GM12878 (cell line): ENCODE measurements around the gene SPATA18. TPM values are rescaled to one million over a fixed set of nuclear protein-coding genes. Genes with fewer than 3 reads are reported as not detected.

Experiments
- ATAC-seq: fragments of 200-7000 bp; cut with Tn5 transposase; 3 replicates; pipeline ENCODE4 v1.9.1; 2020; ENCODE audit warnings: mild to moderate bottlenecking, moderate library complexity
- BruUV-seq: library from RNA; stranded (reverse); fragments of 400-500 nt; replicated peaks from 2 replicates; lab custom pipeline; 2021; lab: Mats Ljungman, UMichigan
- CTCF ChIA-PET: fragments of 300-600 bp; sonication (Branson Sonifier 250); formaldehyde crosslinking; extraction: SDS; loops from one replicate; lab custom pipeline; 2021; ENCODE audit warnings: inconsistent platforms; lab: Yijun Ruan, JAX
- POLR2A ChIA-PET: fragments of 350-600 bp; formaldehyde crosslinking; extraction: SDS; loops from one replicate; lab custom pipeline; 2021; ENCODE audit warnings: inconsistent platforms; lab: Charles Lee
- RAD21 ChIA-PET: fragments of 300-600 bp; sonication (Branson Sonifier 250); formaldehyde crosslinking; loops from one replicate; lab custom pipeline; 2023; ENCODE audit warnings: antibody characterized with exemption; ENCODE audit not compliant: unreplicated experiment; lab: Charles Lee
- SMC1A ChIA-PET: fragments of 300-600 bp; sonication (Branson Sonifier 250); formaldehyde crosslinking; loops from one replicate; lab custom pipeline; 2023; ENCODE audit not compliant: unreplicated experiment, uncharacterized antibody; lab: Charles Lee
- DNase-seq: peaks from one replicate; pipeline ENCODE4 v3.0.0-alpha.2; 2011; ENCODE audit warnings: low read depth, low spot score
- FAIRE-seq: peaks from 3 replicates; lab custom pipeline; 2011; peaks lifted over from hg19 to GRCh38; lab: Jason Lieb, UNC
- H2AFZ ChIP-seq: 2 replicates; pipeline ENCODE4 v1.6.0; 2011; ENCODE audit warnings: low read depth, low read length, control low read depth; ENCODE audit not compliant: control insufficient read depth
- H3K27ac ChIP-seq: 2 replicates; pipeline ENCODE4 v1.5.1; 2011; ENCODE audit warnings: control low read depth; ENCODE audit not compliant: control insufficient read depth, insufficient read depth
- H3K27me3 ChIP-seq, 2 experiments: replicated peaks in 1 of 2; 2 replicates each; pipeline versions ENCODE4 v1.6.0 to v1.6.1; 2011; ENCODE audit warnings: low read length in 1 of 2; ENCODE audit not compliant: control insufficient read depth in 2 of 2, insufficient read depth in 2 of 2
- H3K36me3 ChIP-seq, 2 experiments: 2 replicates each; pipeline ENCODE4 v1.5.1; 2011; ENCODE audit warnings: low read length in 1 of 2; ENCODE audit not compliant: control insufficient read depth in 2 of 2, insufficient read depth in 2 of 2
- H3K4me1 ChIP-seq: 2 replicates; pipeline ENCODE4 v1.6.1; 2011; ENCODE audit warnings: mild to moderate bottlenecking, low read length, moderate library complexity, mixed read lengths; ENCODE audit not compliant: control insufficient read depth, insufficient read depth
- H3K4me2 ChIP-seq: 2 replicates; pipeline ENCODE4 v1.6.0; 2011; ENCODE audit warnings: control low read depth; ENCODE audit not compliant: control insufficient read depth, insufficient read depth
- H3K4me3 ChIP-seq: fragments of 200-600 bp; sonication (generic); 2 replicates; pipeline ENCODE4 v1.5.1; 2016
- H3K79me2 ChIP-seq: 2 replicates; pipeline ENCODE4 v1.6.0; 2011; ENCODE audit warnings: low read length; ENCODE audit not compliant: control insufficient read depth, insufficient read depth
- H3K9ac ChIP-seq: 2 replicates; pipeline ENCODE4 v1.8.0; 2011; ENCODE audit warnings: low read length, control low read depth, mixed read lengths; ENCODE audit not compliant: control insufficient read depth, insufficient read depth
- H3K9me3 ChIP-seq: replicated peaks from 3 replicates; pipeline ENCODE4 v1.5.1; 2011; ENCODE audit warnings: mild to moderate bottlenecking, low read length; ENCODE audit not compliant: control insufficient read depth, insufficient read depth
- H4K20me1 ChIP-seq: 2 replicates; pipeline ENCODE4 v1.6.0; 2011; ENCODE audit not compliant: control insufficient read depth, insufficient read depth
- BACH1 ChIP-seq: fragments of 450-650 bp; IDR thresholded peaks from 2 replicates; pipeline ENCODE4 v1.6.1; 2017; ENCODE audit warnings: mild to moderate bottlenecking, borderline replicate concordance
- CBX3 ChIP-seq: fragments of 200-600 bp; sonication (generic); IDR thresholded peaks from 2 replicates; pipeline ENCODE4 v1.6.1; 2016; ENCODE audit warnings: low read depth, borderline replicate concordance
- CHD1 ChIP-seq: IDR thresholded peaks from 2 replicates; pipeline ENCODE4 v1.6.1; 2012; ENCODE audit warnings: low read depth, low read length, improper control_type of control experiment
- CHD2 ChIP-seq: IDR thresholded peaks from 2 replicates; pipeline ENCODE4 v1.6.1; 2011; ENCODE audit warnings: low read depth, low read length, improper control_type of control experiment, borderline replicate concordance
- FOXK2 ChIP-seq: fragments of 450-650 bp; IDR thresholded peaks from 2 replicates; pipeline ENCODE4 v1.6.1; 2017; ENCODE audit warnings: mild to moderate bottlenecking, moderate library complexity
- HSF1 ChIP-seq: fragments of 150-350 bp; IDR thresholded peaks from 2 replicates; pipeline ENCODE4 v1.6.1; 2014; ENCODE audit warnings: mild to moderate bottlenecking, low read depth, low read length
- MTA3 ChIP-seq: IDR thresholded peaks from 2 replicates; pipeline ENCODE4 v1.6.1; 2012; ENCODE audit warnings: low read length, inconsistent platforms, borderline replicate concordance
- PML ChIP-seq: IDR thresholded peaks from 2 replicates; pipeline ENCODE4 v1.6.1; 2012; ENCODE audit warnings: low read length, inconsistent platforms
- POLR2AphosphoS2 ChIP-seq: IDR thresholded peaks from 2 replicates; pipeline ENCODE4 v1.6.1; 2011; ENCODE audit warnings: low read depth, mild to moderate bottlenecking, low read length, improper control_type of control experiment, moderate library complexity
- SMARCA5 ChIP-seq: fragments of 450-650 bp; IDR thresholded peaks from 2 replicates; pipeline ENCODE4 v1.6.1; 2017; ENCODE audit warnings: mild to moderate bottlenecking
- ZBTB4 ChIP-seq: fragments of 450-650 bp; formaldehyde crosslinking; IDR thresholded peaks from 2 replicates; pipeline ENCODE4 v1.4.0; 2022; ENCODE audit warnings: mild to moderate bottlenecking, moderate library complexity
- ZNF24 ChIP-seq: fragments of 450-650 bp; IDR thresholded peaks from 2 replicates; pipeline ENCODE4 v1.6.1; 2017; ENCODE audit warnings: antibody characterized with exemption, mild to moderate bottlenecking
- ZNF622 ChIP-seq: fragments of 450-650 bp; IDR thresholded peaks from 2 replicates; pipeline ENCODE4 v1.6.1; 2017; ENCODE audit warnings: mild to moderate bottlenecking, inconsistent platforms
- WGBS: methylation state at CpG from one replicate; pipeline ENCODE4 v1.1.6; 2016; ENCODE audit warnings: low lambda C conversion rate; ENCODE audit not compliant: insufficient replicate concordance, insufficient coverage; ENCODE audit errors: missing lambda C conversion rate; 5-methylcytosine and 5-hydroxymethylcytosine counted together
- in situ Hi-C: fragments of 300-500 bp; cut with MboI; formaldehyde crosslinking; loops from 9 replicates; pipeline ENCODE4 v1.14.3; 2018; ENCODE audit warnings: mixed read lengths
- intact Hi-C: fragments of 100-400 bp; cut with micrococcal nuclease; formaldehyde crosslinking; loops from one replicate; pipeline ENCODE4 v1.14.2; 2022; ENCODE audit not compliant: unreplicated experiment
- polyA plus RNA-seq, 11 experiments: library from polyadenylated mRNA; depleted of rRNA in 4 of 11; unstranded in 6 of 11; stranded (reverse) in 5 of 11; fragments of >200 nt; fragmentation: Nextera tagmentation in 4 of 11; fragmentation: Illumina TruSeq in 1 of 11; extraction: Ambion mirVana in 4 of 11; extraction: Trizol in 1 of 11; gene quantifications; 1 replicate in 1 of 11; 2 replicates in 10 of 11; pipeline versions ENCODE4 v1.2.1 to v1.2.3, GENCODE V29; 2011 to 2016; ENCODE audit warnings: inconsistent platforms in 2 of 11, missing spikeins in 2 of 11, low read depth in 1 of 11
- total RNA-seq, 4 experiments: library from RNA; depleted of rRNA in 3 of 4; stranded (reverse); fragments of >200 nt in 3 of 4; fragmentation: Illumina TruSeq in 1 of 4; extraction: Trizol in 1 of 4; gene quantifications; 2 replicates each; pipeline versions ENCODE4 v1.2.1 to v1.2.3, GENCODE V29; 2013 to 2021
- TF ChIP-seq, protein P1 (sequence below): IDR thresholded peaks from 2 replicates; pipeline ENCODE4 v1.6.1; 2012; ENCODE audit warnings: low read depth, low read length, improper control_type of control experiment

Gene SPATA18
- total and polyA plus RNA-seq, 10 of the 15 experiments (the other 5 are each of a cell fraction or from before 2014, with no cell fraction given): 0.39 to 4.5 (median 1.9) TPM

- no peak for TF ChIP-seq CHD1
- TF ChIP-seq SMARCA5: no peak
- peak; percentile 77; the same call in 1 of the 2 replicates for TF ChIP-seq BACH1
- TF ChIP-seq MTA3: no peak
- TF ChIP-seq CBX3: no peak
Measured at GRCh38 chr4:52051213-52051614, at the start of gene SPATA18 (continued).

GRCh38 chr4:52001616-52002015 is 49.5 kb upstream of the SPATA18 start:
- ChIA-PET RAD21 (no interaction called here), CTCF (no interaction called here), SMC1A (no interaction called here), POLR2A (no interaction called here)
- in situ Hi-C loops: no loop called here
- no peak for DNase-seq
- Histone ChIP-seq H3K27ac (no peak overlapping the region), H3K36me3 (no peaks in the 10 kb centered on the region), H4K20me1 (no peaks in the 10 kb centered on the region), H2AFZ (no peak overlapping the region), H3K4me1 (no peaks in the 10 kb centered on the region), H3K9ac (no peak overlapping the region), H3K79me2 (no peaks in the 10 kb centered on the region), H3K4me2 (no peak overlapping the region), H3K9me3 (no peaks in the 10 kb centered on the region), H3K27me3 (no peaks in the 10 kb centered on the region), H3K4me3 (no peak overlapping the region)
- WGBS: 35% methylated on average over 2 of the region's 2 CpGs
- intact Hi-C loops: no loop called here
- TF ChIP-seq ZNF24 (no peak), ZBTB4 (CRISPR knock-in tag) (no peak), PML (no peak), FOXK2 (no peak), ZNF622 (no peak), CHD2 (no peak), POLR2AphosphoS2 (no peak), HSF1 (no peak)
- TF ChIP-seq, protein P1, sequence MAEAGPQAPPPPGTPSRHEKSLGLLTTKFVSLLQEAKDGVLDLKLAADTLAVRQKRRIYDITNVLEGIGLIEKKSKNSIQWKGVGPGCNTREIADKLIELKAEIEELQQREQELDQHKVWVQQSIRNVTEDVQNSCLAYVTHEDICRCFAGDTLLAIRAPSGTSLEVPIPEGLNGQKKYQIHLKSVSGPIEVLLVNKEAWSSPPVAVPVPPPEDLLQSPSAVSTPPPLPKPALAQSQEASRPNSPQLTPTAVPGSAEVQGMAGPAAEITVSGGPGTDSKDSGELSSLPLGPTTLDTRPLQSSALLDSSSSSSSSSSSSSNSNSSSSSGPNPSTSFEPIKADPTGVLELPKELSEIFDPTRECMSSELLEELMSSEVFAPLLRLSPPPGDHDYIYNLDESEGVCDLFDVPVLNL: no peak
- BruUV-seq: no TSS peak
- FAIRE-seq: no peak
- no peak for ATAC-seq
